HG02852 (cell line): ENCODE data around the gene DHRS12.
A peak's percentile ranks its signal among the peaks of the same experiment; 100 is the strongest.

ENCODE experiments used
- ATAC-seq: cut with Tn5 transposase; IDR thresholded peaks from one replicate; pipeline ENCODE4 v1.9.1; 2021; ENCODE audit warnings: mild to moderate bottlenecking, moderate library complexity; ENCODE audit not compliant: unreplicated experiment

DHRS12 gene

DNA sequence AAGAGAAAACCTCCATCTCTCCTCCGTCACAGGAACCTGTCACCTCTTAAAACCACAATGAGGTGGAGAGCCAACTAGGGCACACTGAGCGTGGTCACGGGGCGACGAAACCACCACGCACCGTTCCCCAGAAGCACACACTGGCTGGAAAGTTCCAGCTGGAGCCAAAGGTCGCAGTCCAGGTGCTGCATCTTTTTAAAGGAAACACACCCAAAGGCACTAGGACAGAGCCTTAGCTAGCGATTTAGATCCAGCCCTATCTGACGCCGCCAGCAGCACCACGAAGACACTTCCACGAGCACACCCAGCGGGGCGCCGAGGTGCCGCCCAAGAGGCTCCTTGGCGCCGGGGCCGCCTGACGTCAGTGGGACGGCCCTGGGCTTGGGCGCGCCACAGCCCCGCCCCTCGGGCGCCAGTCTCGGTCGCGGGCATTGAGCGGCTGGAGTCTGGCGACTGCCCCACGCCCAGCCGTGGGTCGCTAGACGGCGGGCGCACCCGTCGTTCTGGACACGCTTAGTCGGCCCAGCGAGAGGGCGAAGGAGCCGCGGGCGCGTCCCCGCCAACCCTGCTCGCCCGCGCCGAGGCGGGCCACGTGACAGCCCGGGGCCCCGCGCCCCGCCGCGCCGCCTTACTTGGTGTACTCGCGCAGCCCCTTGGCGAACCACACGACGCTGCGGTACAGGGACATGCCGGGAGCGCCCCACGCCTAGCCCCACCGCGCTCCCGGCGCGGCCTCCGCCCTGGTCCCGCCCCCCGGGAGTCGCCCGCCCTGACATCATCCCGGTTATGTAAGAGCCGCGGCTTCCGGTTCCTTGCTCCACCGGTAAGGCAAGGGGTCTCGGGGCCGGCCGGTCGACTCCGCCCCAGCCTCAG is at the start of gene DHRS12:
DHRS12 (minus strand) TSS at position 742 of the 873 bp plus-strand sequence. CDS start 4,504 bp downstream, outside the sequence.
- ATAC-seq, result peak; percentile 90

- peak; percentile 60 for ATAC-seq
Measured at GRCh38 chr13:51849145-51850101, 45.5 kb upstream of the DHRS12 start.

DNA sequence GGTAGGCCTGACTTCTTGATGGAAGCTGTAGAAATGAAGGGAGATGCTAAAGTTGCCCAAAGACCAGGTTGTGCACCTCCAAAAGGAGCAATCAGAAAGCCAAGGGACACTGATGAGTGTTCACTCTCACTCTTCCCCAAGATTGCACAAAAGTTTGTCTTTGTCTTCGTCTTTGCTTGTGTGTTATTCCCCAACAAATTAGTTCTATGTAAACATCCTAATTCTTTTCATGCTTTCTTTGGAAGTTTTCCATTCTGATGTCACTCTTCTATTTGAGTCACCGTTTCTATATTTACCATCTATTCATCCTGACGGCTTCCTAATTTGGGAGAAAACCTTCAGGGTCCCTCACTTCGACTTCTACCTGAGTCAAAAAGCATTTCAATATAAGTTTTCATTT is 44.7 kb upstream of the DHRS12 start:
- no peak for ATAC-seq

DNA sequence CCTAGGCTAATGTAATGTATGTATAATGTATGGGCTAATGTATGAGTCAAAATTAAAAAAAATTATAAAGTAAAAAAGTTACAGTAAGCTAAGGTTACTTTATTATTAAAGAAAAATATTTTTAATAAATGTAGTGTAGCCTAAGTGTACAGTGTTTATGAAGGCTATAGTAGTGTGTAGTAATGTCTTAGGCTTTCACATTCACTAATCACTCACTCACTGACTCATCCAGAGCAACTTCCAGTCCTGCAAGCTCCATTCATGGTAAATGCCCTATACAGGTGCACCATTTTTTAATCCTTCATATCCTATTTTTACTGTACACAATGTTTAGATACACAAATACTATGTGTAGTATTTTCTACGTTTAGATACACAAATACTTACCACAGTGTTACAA is 42.8 kb upstream of the DHRS12 start:
- peak; percentile 49 for ATAC-seq

DNA sequence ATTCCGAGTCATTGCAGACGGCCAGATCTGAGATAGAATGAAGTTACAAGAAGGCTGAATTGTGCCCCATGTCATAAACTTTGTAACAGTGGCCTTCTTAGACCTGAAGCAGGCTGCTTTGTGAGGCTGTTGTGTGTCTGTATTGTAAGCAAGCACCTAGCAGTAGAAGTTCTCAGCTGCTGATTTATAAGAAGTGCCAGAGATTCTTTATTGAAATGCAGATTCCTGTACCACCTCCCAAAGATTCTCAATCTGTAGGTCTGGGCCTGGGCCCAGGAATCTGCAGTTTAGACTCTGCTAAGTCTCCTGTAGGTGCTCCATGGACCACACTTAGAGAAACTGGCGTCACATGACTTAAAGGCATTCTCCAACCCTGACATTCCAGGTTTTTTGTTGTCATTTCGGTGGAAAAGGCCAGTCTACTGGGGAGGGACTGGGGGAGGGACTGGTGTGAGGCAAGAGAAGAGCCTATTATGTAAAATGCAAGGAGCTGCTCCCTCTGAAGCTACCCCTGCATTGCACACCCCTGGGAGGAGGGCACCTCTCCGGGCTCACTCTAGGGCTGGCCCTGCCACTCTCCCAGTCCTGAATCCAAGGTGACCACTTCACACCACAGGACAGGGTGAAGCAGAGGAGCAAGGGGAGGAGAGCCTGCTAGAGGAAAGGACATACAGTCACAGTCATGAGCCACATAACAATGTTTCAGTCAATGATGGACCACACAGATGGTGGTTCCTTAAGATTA is 41.8 kb upstream of the DHRS12 start:
- ATAC-seq, result no peak

DNA sequence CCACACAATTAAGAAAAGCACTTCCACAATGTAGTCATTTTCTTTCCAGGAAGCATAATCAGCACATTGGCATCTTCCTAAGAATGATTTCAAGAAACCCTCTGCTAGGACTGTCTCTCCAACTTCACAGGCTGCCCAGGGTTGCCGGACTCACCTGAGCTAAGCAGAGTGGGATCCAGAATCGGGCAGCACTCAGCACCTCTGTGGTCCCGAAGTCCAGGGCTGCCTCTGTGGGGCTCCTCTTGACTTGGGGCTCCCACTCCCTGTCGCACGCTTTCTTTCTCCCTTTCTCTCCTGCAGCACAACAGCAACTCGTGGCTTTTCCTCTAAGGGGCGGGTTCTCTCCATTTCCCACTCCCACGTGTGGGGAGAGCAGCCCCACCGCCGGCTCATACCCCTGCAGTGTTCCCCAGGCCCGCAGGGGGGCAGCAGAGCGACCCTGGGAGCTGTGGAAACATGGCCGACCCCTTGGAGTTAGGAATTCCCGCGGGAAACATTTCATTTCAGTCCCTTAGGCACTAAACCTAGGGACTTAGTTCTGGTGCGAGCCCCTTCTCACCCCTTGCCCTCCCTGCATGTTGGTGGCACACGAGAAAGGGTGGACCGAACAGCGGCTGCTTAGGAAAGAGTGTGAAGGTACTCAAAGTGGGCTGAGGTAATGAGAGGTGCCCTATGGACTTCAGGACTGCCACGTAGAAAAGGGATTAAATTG is 41.1 kb upstream of the DHRS12 start, which contains the start of gene TMEM272:
TMEM272 (minus strand) TSS at position 316 of the 712 bp plus-strand sequence. CDS start 6,647 bp downstream, outside the sequence.
- ATAC-seq, result peak; percentile 53

DNA sequence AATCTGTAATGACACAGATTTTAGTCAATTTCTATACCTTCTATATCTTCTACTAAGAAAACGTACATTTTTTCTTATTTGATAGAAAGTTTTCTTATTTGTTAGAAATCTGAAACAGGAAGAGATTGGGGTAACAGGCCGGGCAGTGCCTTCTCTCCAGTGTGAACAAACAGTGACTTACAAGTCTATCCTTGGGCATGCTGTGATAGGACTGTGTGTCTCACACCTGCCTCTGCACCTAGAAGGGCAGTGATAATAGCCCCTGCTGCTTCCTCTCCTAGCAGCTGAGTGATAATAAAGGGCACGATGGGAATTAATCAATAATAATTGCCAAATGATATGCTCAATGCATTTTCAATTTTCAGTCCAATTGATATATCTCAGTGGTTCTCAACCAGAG is 39.6 kb upstream of the DHRS12 start:
- ATAC-seq, result no peak

- no peak for ATAC-seq
Measured at GRCh38 chr13:51841732-51842131, 37.8 kb upstream of the DHRS12 start.

- ATAC-seq, result no peak
Measured at GRCh38 chr13:51840917-51841316, 37.0 kb upstream of the DHRS12 start.

- no peak for ATAC-seq
Measured at GRCh38 chr13:51839711-51840540, 36.0 kb upstream of the DHRS12 start.

DNA sequence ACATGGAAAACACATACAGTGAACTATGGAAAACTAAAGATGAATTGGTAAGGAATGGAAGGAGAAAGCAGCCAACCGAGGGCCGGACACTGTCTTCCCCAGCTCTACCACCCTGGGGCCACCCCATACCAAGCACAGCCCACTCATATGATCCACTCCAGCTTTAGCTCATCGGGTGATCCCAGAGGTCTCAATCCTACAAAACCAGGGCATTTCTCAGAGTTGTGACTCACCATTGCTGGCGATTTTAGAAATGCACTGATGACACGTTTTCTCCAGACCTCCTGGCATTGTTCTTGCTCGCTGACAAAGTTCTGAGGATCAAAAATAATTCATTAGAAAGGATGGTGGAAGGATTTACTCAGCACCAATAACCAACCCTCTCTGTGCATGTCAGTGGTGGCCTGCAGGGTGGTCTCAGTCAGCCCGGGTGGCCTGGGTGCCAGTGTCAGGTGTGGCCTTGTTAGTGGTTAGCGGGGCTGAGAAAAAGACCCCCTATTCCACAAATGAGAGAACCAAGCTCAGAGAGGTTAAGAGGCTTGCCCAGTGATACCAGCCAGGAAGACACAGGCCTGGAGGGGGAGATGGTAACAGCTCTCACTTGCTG is 34.4 kb upstream of the DHRS12 start:
- no peak for ATAC-seq

- ATAC-seq, result no peak
Measured at GRCh38 chr13:51837016-51837415, 33.1 kb upstream of the DHRS12 start.

DNA sequence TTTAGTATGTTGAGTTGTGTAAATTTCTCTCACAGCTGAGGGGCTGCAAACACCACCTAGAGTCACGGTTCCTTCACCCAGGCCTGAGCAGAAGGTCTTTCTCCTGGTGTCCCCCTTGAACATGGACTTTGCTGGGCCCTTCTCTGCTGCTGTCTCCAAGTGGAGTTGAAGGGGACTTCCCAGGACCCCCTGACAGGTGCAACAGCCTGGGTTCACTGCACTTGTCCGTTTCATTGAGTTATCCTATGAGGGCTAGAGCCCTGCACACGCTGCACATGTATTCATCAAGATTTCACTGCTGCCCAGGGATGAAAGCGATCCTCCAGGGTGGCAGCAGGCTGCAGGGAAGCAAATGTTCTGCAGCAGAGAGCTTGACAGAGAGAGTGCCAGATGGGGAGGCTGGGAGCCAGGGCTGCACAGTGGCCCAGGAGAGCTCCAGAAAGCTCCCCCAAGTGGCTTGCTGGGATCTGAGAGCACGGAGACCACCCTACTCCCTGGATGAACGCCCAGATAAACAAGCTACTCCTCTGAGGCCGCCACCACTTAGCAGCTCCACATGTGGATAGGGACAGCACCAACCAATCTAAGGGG is 30.7 kb upstream of the DHRS12 start:
- no peak for ATAC-seq

- no peak for ATAC-seq
Measured at GRCh38 chr13:51833980-51834379, 30.0 kb upstream of the DHRS12 start.

DNA sequence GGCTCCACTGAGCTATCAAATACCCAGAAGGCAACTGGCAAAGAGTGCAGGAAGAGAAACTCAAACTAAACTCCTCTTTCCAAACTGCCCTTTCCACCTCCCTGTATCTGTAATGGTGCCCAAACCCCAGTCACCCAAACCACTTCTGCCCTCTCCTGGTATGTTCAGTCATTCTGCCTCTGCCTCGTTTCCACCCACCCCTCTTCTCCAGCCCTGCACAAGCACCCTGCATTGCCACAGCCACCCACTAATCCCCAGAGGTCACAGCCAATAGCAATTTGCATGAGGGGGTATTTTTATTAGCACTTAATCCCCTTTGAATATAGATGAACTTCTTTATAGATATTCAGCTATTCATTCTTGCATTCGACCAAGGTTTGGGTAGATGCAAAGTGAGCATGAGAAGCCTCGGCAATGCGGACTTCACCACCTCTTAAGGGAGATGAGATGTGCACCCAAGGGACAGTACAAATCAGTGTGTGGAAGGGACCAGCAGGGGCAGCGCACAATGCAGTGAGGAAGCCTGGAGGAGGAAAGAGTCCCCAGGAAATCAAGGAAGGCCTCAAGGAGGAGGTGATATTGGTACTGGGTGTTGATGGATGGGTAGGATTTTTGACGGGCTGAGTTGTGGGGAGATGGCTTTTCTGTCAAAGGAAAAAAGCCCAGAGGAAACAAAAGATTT is 28.6 kb upstream of the DHRS12 start:
- peak; percentile 82 for ATAC-seq

GRCh38 chr13:51831519-51831918 is 27.6 kb upstream of the DHRS12 start:
- ATAC-seq, result no peak

- ATAC-seq, result no peak
Measured at GRCh38 chr13:51829568-51829899, 25.6 kb upstream of the DHRS12 start.
